K562 (cell line): ENCODE results near the gene TGM3. TPM values are rescaled to one million over a fixed set of nuclear protein-coding genes. Genes with fewer than 3 reads are reported as not detected.

Experiments used
- ATAC-seq: fragments of 200-7000 bp; cut with Tn5 transposase; 3 replicates; pipeline ENCODE4 v1.9.1; 2020; ENCODE audit warnings: moderate library complexity
- BruUV-seq: library from RNA; stranded (reverse); fragments of 400-500 nt; replicated peaks from 2 replicates; lab custom pipeline; 2021; lab: Mats Ljungman, UMichigan
- CTCF ChIA-PET: fragments of 300-600 bp; formaldehyde crosslinking; extraction: SDS; loops from one replicate; lab custom pipeline; 2021; ENCODE audit warnings: low intra/inter-chr PET ratio; lab: Yijun Ruan, JAX
- POLR2A ChIA-PET: fragments of 300-600, 350-650 bp; sonication (Branson Sonifier 250); formaldehyde crosslinking; extraction: SDS; loops from one replicate; lab custom pipeline; 2021; ENCODE audit warnings: antibody characterized with exemption, inconsistent platforms; lab: Yijun Ruan, JAX
- DNase-seq, 4 experiments: peaks; one replicate each; pipeline versions ENCODE4 v3.0.0 to v3.0.0-alpha.2; 2011 to 2018; ENCODE audit warnings: low spot score in 3 of 4, mixed read lengths in 3 of 4; ENCODE audit errors: extremely low read depth in 1 of 4
- FAIRE-seq: peaks from 2 replicates; lab custom pipeline; 2011; peaks lifted over from hg19 to GRCh38; lab: Jason Lieb, UNC
- H2AFZ ChIP-seq: 2 replicates; pipeline ENCODE4 v1.6.0; 2011; ENCODE audit warnings: low read depth, low read length, control low read depth, inconsistent platforms
- H3K27ac ChIP-seq: fragments of 200-600 bp; 3 replicates; pipeline ENCODE4 v1.8.0; 2011; ENCODE audit warnings: low read depth, mild to moderate bottlenecking, control low read depth, inconsistent platforms, low read length, moderate library complexity, mixed read lengths; ENCODE audit errors: extremely low read depth
- H3K27me3 ChIP-seq, 2 experiments: fragments of 300-600 bp in 1 of 2; 2 replicates in 1 of 2; 3 replicates in 1 of 2; pipeline versions ENCODE4 v1.6.0 to v1.8.0; 2011; ENCODE audit warnings: inconsistent platforms in 2 of 2, low read length in 2 of 2, mild to moderate bottlenecking in 1 of 2, mixed read lengths in 1 of 2, moderate library complexity in 1 of 2; ENCODE audit not compliant: control insufficient read depth in 2 of 2, insufficient read depth in 2 of 2
- H3K36me3 ChIP-seq: fragments of 300-600 bp; 3 replicates; pipeline ENCODE4 v1.8.0; 2011; ENCODE audit warnings: mild to moderate bottlenecking, low read length, inconsistent platforms; ENCODE audit not compliant: control insufficient read depth, insufficient read depth
- H3K4me1 ChIP-seq, 2 experiments: fragments of 200-600 bp in 1 of 2; replicated peaks in 1 of 2; 2 replicates in 1 of 2; 3 replicates in 1 of 2; pipeline versions ENCODE4 v1.5.1 to v1.8.0; 2011; ENCODE audit warnings: inconsistent platforms in 2 of 2, low read length in 2 of 2, mild to moderate bottlenecking in 1 of 2, mixed read lengths in 1 of 2, moderate library complexity in 1 of 2; ENCODE audit not compliant: control insufficient read depth in 2 of 2, insufficient read depth in 2 of 2
- H3K4me2 ChIP-seq: 2 replicates; pipeline ENCODE4 v1.6.1; 2011; ENCODE audit warnings: low read length, control low read depth, inconsistent platforms, mixed read lengths; ENCODE audit not compliant: insufficient read depth
- H3K4me3 ChIP-seq: fragments of 200-600 bp; sonication (generic), shearing (Covaris generic); 2 replicates; pipeline ENCODE4 v1.5.1; 2016; ENCODE audit warnings: control low read depth, inconsistent platforms
- H3K79me2 ChIP-seq: fragments of 200-600 bp; 3 replicates; pipeline ENCODE4 v1.8.0; 2011; ENCODE audit warnings: low read length, inconsistent platforms; ENCODE audit not compliant: control insufficient read depth, insufficient read depth
- H3K9ac ChIP-seq, 2 experiments: 2 replicates each; pipeline versions ENCODE4 v1.6.0 to v1.6.1; 2011; ENCODE audit warnings: low read depth in 2 of 2, low read length in 2 of 2, control low read depth in 1 of 2, inconsistent platforms in 1 of 2, mild to moderate bottlenecking in 1 of 2, mixed read lengths in 1 of 2; ENCODE audit not compliant: insufficient read depth in 1 of 2
- H3K9me1 ChIP-seq: one replicate; pipeline ENCODE4 v1.6.0; 2011; ENCODE audit warnings: inconsistent platforms, mild to moderate bottlenecking, low read length, moderate library complexity; ENCODE audit not compliant: control insufficient read depth, insufficient read depth
- H3K9me3 ChIP-seq: replicated peaks from 2 replicates; pipeline ENCODE4 v1.5.1; 2011; ENCODE audit warnings: low read depth, low read length, inconsistent platforms; ENCODE audit not compliant: control insufficient read depth, insufficient read depth
- H4K20me1 ChIP-seq: replicated peaks from 2 replicates; pipeline ENCODE4 v1.6.1; 2011; ENCODE audit warnings: low read length, inconsistent platforms, mixed read lengths; ENCODE audit not compliant: control insufficient read depth, insufficient read depth
- CBX5 ChIP-seq: IDR thresholded peaks from 2 replicates; pipeline ENCODE4 v1.6.1; 2014; ENCODE audit warnings: low read depth, borderline replicate concordance
- CREB5 ChIP-seq: fragments of 250-450 bp; sonication (Bioruptor Pico); IDR thresholded peaks from 2 replicates; pipeline ENCODE4 v1.5.0; 2020; ENCODE audit warnings: mild to moderate bottlenecking
- HIVEP1 ChIP-seq: fragments of 250-450 bp; sonication (Bioruptor Pico); IDR thresholded peaks from 2 replicates; pipeline ENCODE4 v1.4.0; 2020; ENCODE audit warnings: mild to moderate bottlenecking
- HMG20A ChIP-seq: fragments of 450-650 bp; formaldehyde crosslinking; conservative IDR thresholded peaks from 2 replicates; pipeline ENCODE4 v1.4.0; 2020; ENCODE audit warnings: mild to moderate bottlenecking, mixed read lengths
- HNRNPUL1 ChIP-seq: fragments of 200-400 bp; formaldehyde crosslinking; IDR thresholded peaks from 2 replicates; pipeline ENCODE4 v1.6.1; 2017; ENCODE audit warnings: low read length
- PHTF2 ChIP-seq: fragments of 250-450 bp; sonication (Bioruptor Pico); IDR thresholded peaks from 2 replicates; pipeline ENCODE4 v1.5.0; 2021; ENCODE audit warnings: mild to moderate bottlenecking
- PURB ChIP-seq: sonication (generic); formaldehyde crosslinking; IDR thresholded peaks from 2 replicates; pipeline ENCODE4 v1.9.0; 2021; ENCODE audit warnings: low read depth, mild to moderate bottlenecking, missing genetic modification reagents
- RAD21 ChIP-seq, 2 experiments: fragments of 250-450 bp in 1 of 2; fragments of 450-650 bp in 1 of 2; sonication (Bioruptor Pico) in 1 of 2; formaldehyde crosslinking in 1 of 2; IDR thresholded peaks in 1 of 2; conservative IDR thresholded peaks in 1 of 2; 2 replicates each; pipeline versions ENCODE4 v1.4.0 to v1.8.0; 2020 to 2022; ENCODE audit warnings: mild to moderate bottlenecking in 2 of 2, moderate library complexity in 1 of 2
- RBFOX2 ChIP-seq: fragments of 200-400 bp; formaldehyde crosslinking; IDR thresholded peaks from 2 replicates; pipeline ENCODE4 v1.6.1; 2017; ENCODE audit warnings: low read depth, mild to moderate bottlenecking, low read length, moderate library complexity
- SMARCA4 ChIP-seq: fragments of 450-650 bp; IDR thresholded peaks from 2 replicates; pipeline ENCODE4 v1.6.1; 2016
- STAT5B ChIP-seq: fragments of 250-450 bp; sonication (Bioruptor Pico); IDR thresholded peaks from 2 replicates; pipeline ENCODE4 v1.8.0; 2021; ENCODE audit warnings: mild to moderate bottlenecking, inconsistent platforms
- ZFP36 ChIP-seq: fragments of 150-350 bp; IDR thresholded peaks from 2 replicates; pipeline ENCODE4 v1.6.1; 2018; ENCODE audit warnings: low read length, low read depth; ENCODE audit not compliant: partially characterized antibody
- ZNF124 ChIP-seq: sonication (generic); formaldehyde crosslinking; IDR thresholded peaks from 2 replicates; pipeline ENCODE4 v1.8.1; 2022; ENCODE audit warnings: missing genetic modification reagents
- WGBS: fragments of 100-300 bp; shearing (Covaris generic); methylation state at CpG from one replicate; pipeline ENCODE4 v1.1.6; 2016; ENCODE audit warnings: low coverage, mixed read lengths; ENCODE audit not compliant: insufficient coverage; ENCODE audit errors: missing lambda C conversion rate; 5-methylcytosine and 5-hydroxymethylcytosine counted together
- in situ Hi-C: fragments of 300-500 bp; cut with MboI; formaldehyde crosslinking; loops from 4 replicates; pipeline ENCODE4 v1.15.0; 2018; ENCODE audit warnings: inconsistent platforms, mixed read lengths
- intact Hi-C: fragments of 100-400 bp; cut with micrococcal nuclease; formaldehyde crosslinking; loops from 2 replicates; pipeline ENCODE4 v1.14.2; 2022
- polyA plus RNA-seq, 8 experiments: library from polyadenylated mRNA; depleted of rRNA in 4 of 8; stranded (reverse) in 5 of 8; unstranded in 3 of 8; fragments of >200 nt; fragmentation: Nextera tagmentation in 2 of 8; fragmentation: Illumina TruSeq in 1 of 8; extraction: Ambion mirVana in 2 of 8; extraction: Trizol in 1 of 8; gene quantifications; 2 replicates each; pipeline versions ENCODE4 v1.2.1 to v1.2.3, GENCODE V29; 2011 to 2014; ENCODE audit warnings: inconsistent platforms in 1 of 8, missing spikeins in 1 of 8
- total RNA-seq, 7 experiments: library from RNA; depleted of rRNA in 6 of 7; stranded (reverse); fragments of >200 nt in 6 of 7; fragmentation: Illumina TruSeq in 2 of 7; extraction: Trizol in 2 of 7; gene quantifications; 2 replicates each; pipeline versions ENCODE4 v1.2.1 to v1.2.3, GENCODE V29; 2011 to 2021; ENCODE audit warnings: low replicate concordance in 1 of 7

TGM3 gene
- total and polyA plus RNA-seq, 9 of the 15 experiments (the other 6 are each of a cell fraction or from before 2014, with no cell fraction given), result not detected

GRCh38 chr20:2312876-2313275 lies 17.1 kb downstream of the TGM3 start (continued):
- TF ChIP-seq CREB5 (CRISPR knock-in tag), result no peak
- no peak for TF ChIP-seq ZFP36
- no peak for TF ChIP-seq SMARCA4
- no peak for TF ChIP-seq ZNF124 (CRISPR knock-in tag)

GRCh38 chr20:2313316-2313715 lies 17.5 kb downstream of the TGM3 start:
- BruUV-seq, result no TSS peak
- Histone ChIP-seq H3K9ac (no peak overlapping the region), H3K4me3 (no peak overlapping the region), H3K27ac (peak overlapping the region; percentile 92; the same call in 1 of the 3 replicates), H3K4me2 (no peak overlapping the region), H3K4me1 (peaks cover 25 to 32% of the 10 kb centered on the region in 2 experiments), H3K79me2 (no peaks in the 10 kb centered on the region), H3K9me1 (peaks cover 2% of the 10 kb centered on the region)
- DNase-seq, result no peak
- in situ Hi-C loops, result no loop called here
- FAIRE-seq, result no peak
- POLR2A ChIA-PET, result interaction anchor here (0.5 to 1.5 kb wide), 3 partner anchors 12 to 34 kb away, joined by 3 read pairs; no protein-coding TSS in a partner anchor
- WGBS, result 83% methylated on average over 2 of the region's 3 CpGs
- CTCF ChIA-PET, result no interaction called here
- TF ChIP-seq PHTF2 (CRISPR knock-in tag), result no peak
- no peak for TF ChIP-seq HMG20A (CRISPR knock-in tag)
- TF ChIP-seq RAD21 (CRISPR knock-in tag; conservative IDR thresholded peaks at IDR 0.05 in 1 of 2, IDR thresholded peaks at IDR 0.05 in 1 of 2), result no peak
- TF ChIP-seq HIVEP1, result no peak
- TF ChIP-seq RBFOX2, result no peak
- TF ChIP-seq PURB (CRISPR knock-in tag), result no peak
- no peak for TF ChIP-seq CBX5
- no peak for TF ChIP-seq HNRNPUL1
- TF ChIP-seq STAT5B (CRISPR knock-in tag), result no peak
- TF ChIP-seq, all 486 proteins: peak for 0
- Histone ChIP-seq H4K20me1 (no peaks in the 10 kb centered on the region), H3K36me3 (no peaks in the 10 kb centered on the region), H3K27me3 (no peaks in the 10 kb centered on the region), H2AFZ (peak overlapping the region; percentile 53), H3K9me3 (no peaks in the 10 kb centered on the region)
- ATAC-seq, result no peak
- intact Hi-C loops, result no loop called here
